Right lobe of liver (tissue), 4 donors: ENCODE data around the gene POU3F1.

Experiments used
- POLR2A ChIP-seq: fragments of 450-650 bp; IDR thresholded peaks from one replicate; pipeline ENCODE4 v1.6.1; 2017; ENCODE audit warnings: antibody characterized with exemption, mild to moderate bottlenecking
- TF ChIP-seq, protein P1 (sequence below), 4 donors: fragments of 200-600 bp in 3 of 4; fragments of 450-650 bp in 1 of 4; IDR thresholded peaks; one replicate each; pipeline versions ENCODE4 v1.5.1 to v1.8.0; 2016 to 2022; ENCODE audit warnings: antibody characterized with exemption in 4 of 4, mild to moderate bottlenecking in 2 of 4
- donor health status: DM: no; HTN: no; CAD: no.
- donor health status: DM: no; HTN: no; CAD: no.
- donor health status: DM: no; HTN: yes; CAD: no.

DNA sequence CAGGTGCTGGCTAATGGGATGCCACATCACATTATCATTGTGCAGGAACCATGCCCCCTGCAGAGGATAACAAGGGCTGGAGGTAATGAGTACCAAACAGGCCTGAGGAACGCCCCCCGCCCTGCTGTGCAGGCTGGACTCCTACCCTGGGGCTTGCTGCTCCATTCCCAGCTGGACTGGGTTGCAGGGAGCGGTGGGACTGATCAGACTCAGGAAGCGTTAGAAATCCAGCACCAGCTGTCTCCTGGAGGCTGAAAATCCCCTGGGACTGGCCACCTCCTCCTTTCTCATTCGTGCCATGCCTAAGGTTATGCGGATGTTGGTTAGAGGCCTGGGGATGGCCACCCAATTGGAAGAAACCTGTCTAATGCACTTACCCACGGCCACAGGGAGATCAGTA, 36.9 kb upstream of the POU3F1 start:
- TF ChIP-seq, protein P1, sequence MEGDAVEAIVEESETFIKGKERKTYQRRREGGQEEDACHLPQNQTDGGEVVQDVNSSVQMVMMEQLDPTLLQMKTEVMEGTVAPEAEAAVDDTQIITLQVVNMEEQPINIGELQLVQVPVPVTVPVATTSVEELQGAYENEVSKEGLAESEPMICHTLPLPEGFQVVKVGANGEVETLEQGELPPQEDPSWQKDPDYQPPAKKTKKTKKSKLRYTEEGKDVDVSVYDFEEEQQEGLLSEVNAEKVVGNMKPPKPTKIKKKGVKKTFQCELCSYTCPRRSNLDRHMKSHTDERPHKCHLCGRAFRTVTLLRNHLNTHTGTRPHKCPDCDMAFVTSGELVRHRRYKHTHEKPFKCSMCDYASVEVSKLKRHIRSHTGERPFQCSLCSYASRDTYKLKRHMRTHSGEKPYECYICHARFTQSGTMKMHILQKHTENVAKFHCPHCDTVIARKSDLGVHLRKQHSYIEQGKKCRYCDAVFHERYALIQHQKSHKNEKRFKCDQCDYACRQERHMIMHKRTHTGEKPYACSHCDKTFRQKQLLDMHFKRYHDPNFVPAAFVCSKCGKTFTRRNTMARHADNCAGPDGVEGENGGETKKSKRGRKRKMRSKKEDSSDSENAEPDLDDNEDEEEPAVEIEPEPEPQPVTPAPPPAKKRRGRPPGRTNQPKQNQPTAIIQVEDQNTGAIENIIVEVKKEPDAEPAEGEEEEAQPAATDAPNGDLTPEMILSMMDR (IDR thresholded peaks at IDR 0.05) = no peak
- TF ChIP-seq POLR2A = no peak
